NCI-H524 treated with DMSO at 0.1 percent for 48 hours (cell line): ENCODE measurements around the gene NF2.
A peak's percentile ranks its signal among the peaks of the same experiment; 100 is the strongest.

Source experiments
- DNase-seq: peaks from one replicate; lab custom pipeline; 2025; lab: John Stamatoyannopoulos, UW

The NF2 gene

DNA sequence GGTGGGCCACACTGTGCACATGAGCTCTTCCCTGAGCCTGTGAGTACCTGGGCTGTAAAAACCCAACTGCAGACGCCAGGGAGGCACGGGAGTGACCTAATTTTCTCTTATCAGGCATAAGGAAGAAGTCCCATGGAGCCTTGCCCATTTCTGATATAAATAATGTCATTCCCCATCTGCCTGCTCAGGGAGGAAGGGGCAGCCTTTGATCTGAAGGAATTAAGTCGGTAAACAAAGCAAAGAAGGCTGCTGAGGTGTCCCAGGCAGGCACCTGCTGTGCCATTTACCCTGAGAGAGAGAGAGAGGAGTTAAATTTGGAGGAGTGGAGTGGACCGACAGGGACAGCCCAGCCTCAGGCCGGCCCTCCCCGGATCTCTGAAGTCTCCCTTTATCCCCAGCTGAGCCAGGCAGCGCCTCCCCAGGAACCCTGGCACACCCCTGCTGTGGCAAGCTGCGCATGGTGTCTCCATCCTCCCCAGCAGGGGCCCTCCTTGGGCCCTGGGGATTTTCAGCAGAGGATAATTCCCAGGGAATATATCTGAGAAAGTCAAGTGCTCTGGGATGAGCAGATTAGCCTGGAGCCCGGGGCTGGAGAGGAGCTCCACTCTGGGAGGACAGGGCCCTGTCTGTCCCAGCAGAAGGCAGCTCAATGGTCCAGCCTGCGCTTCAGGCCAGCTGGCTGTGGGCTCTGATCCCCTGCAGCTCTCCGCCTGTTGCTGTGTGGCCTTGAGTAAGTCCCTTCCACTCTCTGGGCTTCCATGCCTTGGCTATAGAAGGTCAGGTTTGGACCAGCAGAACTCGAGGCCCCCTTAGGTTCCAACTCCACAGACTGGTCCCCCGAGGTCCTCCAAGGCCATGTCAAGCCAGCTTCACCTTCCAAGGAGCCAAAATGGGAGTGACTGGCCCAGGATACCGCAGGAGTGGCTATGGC lies 98.8 kb downstream of the NF2 start:
- DNase-seq, result peak; percentile 80

DNA sequence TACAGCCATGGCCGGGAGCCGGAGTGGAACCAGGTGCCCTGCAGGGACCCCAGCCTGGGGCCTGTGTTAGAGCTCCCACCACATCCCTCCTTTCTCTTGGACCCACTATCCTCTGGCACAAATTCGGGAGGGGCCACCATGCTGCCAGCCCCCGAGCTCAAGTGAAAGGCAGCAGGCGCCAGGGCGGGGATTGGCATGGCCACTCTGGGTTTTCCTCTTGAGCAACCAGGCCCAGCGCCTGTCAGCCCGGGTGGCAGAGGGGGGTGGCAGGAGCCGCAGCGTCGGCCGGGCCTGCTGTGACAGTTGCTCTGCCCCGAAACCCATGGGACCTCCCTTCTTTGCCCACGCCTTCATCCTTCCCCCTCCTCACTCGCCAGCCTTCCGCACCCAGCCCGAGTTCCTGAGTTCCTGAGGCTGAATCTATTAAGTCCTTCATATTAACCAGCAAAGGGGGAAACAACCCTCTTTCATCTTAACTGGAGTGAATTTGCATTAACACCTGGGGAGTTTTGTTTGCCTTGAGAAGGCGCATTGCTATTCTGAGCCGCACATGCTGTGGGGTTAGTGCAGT lies 99.6 kb downstream of the NF2 start:
- no peak for DNase-seq

DNA sequence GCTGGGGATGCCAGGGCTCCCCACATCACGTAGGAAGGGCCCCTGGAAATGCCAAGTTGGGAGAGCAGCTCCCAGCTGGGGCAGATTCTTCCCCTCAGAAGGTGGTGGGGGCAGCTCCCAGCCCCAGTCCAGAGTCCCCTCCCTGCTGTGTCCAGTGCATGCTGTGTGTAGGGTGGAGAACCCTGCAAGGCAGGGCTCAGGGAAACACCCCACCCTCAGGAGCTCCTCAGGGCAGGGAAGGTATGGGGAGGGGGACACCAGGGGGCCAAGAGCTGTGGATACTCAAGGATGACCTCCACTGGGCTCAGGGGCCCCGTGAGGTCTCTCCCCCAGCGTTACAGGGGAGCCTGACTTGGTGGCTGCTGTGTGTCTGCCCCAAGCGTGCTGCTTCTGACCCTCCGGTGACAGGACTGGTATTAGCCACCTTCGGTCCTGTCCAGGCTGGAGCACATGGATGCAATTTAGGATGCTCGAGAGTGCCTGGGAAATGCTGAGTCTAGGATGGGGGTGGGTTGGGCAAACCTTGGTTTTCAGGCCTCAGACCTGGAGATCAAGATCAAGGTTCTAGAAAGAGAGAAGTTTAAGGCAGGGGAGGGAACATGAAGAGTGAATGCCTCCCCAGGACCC lies 100.2 kb downstream of the NF2 start:
- DNase-seq, result no peak

DNA sequence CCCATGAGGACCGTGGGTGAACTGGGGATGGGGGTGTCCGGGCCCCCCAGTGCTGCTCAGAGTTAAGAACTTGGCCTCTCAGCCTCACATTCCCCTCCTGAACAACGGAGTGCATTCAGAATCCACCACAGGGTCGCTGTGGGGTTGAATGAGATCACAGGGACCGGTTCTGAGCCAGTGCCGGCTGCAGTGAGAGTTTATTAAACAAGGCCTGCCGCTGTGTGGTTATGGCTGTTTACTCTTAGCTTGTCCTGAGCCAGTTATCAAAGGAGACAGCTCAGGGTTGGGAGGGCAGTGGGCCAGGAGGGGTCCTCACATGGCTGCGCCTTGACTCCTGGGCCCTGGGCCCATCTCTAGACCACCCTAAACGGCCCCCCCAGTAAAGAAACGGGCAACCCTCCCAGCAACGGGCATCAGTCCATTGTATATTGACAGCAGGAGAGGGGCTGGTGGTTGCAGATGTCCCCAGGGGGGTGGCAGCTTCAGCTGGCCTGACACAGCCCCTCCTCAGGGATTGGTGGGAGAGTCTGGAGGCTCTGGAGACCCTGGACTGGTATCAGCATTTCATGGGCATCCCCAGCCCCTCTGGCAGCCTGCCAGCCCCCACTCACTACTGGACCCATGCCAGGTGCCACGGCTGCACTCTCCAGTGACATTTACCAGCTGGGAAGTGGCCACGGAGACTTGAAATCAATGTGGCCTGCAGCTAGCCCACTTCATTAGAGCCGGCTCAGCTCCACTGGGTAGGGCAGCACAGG lies 101.3 kb downstream of the NF2 start:
- no peak for DNase-seq

DNA sequence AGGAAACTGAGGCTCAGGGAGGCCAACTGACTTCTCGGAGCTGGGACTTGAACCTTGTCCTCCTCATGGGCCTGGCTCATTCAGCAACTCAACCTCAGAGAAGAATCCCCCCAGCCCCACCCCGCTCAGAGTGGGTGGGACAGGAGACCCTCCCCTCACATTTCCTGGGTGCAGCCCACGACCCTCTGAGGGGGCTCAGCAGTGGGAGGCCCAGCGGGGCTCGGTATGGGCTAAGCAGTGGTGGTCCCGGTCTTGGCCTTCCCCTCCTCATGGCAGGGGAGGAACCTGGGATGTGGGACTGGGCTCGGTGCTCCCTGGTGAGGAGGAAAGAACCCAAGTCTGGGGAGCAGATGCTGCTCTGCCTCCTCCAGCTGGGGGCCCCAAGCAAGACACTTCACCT lies 102.2 kb downstream of the NF2 start:
- DNase-seq, result no peak

DNA sequence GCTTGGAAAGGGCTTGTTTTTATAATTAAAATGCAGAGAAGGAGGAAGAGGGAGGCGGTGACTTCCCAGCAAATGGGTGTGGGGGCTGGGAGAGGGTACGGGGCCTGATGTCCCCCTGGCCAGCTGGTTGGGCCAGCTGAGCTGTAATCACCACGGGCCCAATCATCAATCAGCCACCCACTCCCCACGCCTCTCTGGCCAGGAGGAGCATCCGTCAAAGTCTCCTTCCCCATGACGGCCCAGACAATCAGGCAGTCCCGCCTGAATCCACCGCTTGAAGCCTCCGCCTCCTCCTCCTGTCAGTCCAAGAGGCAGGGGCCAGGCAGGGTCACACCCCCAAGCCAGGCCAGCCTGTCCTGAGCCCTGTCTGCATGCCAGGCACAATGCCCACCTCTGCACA lies 103.1 kb downstream of the NF2 start:
- no peak for DNase-seq

DNA sequence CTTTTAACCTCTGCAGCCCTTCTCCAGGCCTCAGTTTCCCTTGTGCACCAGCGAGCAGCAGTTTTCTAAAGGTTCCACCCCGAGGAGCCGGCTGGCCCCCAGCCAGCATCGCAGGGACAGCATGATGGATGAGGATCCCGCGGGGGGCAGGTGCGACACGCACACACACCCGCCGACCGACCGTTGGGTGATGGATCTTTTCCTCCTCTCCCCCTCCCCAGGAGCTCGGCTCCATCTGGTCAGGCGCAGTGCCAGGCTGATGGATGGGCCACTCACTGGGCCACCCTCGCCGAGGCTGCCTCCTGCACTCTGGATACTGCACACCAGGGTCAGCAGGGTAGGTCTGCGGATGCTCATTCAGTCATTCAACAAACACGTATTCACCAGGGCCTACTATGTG lies 103.6 kb downstream of the NF2 start:
- peak; percentile 21 for DNase-seq

DNA sequence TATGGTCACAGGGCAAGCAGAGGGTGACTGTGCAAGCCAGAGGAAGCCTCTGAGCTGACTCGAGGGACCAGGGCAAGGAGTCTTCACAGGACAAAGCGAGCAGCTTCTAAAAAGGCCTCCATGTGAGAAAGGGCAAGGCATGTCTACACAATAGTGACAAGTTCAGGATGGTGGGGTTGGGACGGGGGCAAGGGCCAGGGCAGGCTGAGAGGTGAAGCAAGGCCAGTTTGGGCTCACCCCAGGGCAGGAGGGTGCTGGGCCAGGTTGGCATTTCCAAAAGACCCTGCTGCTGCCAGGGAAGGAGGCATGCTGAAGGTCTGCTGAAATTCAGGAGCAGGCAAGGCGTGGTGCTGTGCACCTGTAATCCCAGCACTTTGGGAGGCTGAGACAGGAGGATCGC lies 104.0 kb downstream of the NF2 start:
- DNase-seq, result no peak

DNA sequence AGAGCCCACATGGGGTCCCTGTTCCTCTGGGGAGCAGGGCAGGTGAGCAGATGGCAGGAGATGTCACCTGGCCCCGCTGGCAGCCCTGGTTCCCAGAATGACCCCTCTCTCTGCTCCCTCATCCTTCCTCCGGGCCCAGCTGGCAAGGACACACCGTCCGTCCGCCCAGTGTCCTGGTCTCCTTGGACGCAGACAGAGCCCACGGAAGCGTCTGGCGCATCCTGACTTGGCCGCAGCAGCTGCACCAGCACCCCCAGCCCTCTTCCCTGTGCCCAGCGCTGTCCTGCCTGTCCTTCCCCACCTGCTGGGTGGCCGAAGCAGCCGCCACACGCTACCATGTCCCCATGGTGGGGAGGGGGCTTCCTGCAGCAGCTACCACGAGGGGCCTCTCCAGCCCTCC lies 106.8 kb downstream of the NF2 start:
- DNase-seq, result no peak

DNA sequence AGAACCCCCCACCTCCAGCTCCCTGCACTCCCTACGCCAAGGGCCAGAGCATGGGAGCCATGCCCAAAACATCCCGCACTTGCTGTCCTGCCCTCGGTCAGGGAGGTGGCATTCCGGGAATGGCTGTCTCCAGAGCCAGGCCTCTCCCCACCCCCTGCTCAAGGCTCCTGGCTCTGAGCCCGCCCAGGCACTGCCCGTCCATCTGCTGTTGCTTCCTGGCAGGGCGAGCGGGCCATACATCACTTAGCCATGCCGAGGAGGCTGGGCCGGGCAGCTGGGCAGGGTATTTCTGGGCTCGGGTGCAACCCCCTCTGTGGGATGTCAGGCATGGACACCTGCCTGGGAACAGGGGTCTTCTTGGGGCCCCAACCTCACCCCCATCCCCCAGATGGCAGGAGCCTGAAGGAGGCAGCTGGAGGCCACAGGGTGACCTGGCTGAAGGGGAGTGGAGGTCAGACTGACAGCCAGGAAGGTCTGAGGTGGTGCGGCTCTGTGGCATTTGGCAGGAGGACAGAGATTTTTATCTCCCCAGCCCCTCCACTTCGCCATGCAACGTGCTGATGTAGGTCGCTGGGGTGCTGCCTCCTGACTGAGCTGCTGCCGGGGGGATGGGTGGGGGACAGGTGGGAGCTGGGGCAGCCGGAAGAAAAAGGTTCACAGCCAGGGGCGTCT lies 107.6 kb downstream of the NF2 start:
- DNase-seq, result peak; percentile 29

DNA sequence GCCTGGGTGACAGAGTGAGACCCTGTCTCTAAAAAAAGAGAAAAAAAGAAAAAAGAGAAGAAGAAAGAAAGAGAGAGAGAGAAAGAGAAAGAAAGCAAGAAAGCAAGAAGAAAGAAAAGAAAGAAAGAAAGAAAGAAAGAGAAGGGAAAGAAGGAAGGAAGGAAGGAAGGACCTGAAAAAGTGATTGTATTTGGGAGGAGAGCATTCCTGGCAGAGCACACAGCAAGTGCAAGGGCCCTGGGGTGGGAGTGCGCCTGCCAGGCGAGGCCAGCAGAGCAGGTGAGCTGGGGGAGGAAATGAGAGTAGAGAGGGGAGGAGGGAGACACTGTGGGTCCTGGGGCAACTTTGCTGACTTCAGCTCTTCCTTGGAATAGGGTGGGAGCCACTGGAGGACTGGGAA lies 108.7 kb downstream of the NF2 start:
- DNase-seq, result no peak

DNA sequence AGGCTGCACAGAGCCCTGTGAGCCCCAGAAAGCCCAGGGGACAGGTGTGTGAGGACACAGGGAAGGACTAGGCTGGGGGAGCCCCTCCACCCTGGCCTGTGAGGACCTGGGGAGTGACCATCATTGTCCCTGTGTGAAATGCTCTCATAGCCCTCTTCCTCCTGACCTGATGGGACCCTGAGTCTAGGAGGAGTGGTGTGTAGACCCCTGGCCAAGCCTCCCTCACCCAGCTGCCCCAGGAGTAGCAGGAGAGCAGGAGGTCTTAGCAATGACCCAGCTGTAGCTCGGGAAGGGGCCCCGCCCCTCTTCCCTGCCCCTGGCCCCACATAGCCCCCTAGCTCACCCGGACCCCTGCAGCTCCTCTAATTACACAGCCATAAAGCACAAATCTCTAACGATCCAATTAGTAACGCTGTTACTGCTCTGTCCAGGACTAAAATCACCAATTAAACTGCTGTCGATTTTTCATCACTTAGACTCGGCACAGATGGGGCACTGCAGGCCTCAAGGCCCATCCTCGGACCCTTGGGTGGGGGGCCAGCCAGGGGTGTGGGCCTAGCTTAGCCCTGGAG lies 109.8 kb downstream of the NF2 start:
- no peak for DNase-seq

DNA sequence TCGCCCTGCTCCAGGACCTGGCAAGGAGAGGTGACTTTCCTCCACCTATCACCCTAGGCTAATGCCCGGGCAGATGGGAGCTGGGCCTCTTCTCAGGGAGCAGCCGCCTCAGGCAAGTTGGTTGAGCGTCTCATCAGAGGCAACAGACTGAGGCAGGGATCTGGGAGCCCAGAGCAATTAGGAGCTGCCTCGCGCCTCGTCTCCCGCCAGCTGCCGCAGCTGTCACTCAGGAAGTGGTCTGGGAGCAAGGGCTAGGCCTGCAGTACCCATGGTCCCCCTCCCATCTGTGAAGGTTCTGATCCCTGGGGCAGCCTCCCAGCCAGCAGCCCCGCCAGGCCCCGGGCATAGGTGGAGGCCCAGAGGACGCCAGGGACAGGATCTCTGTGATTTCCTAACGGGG lies 111.8 kb downstream of the NF2 start:
- peak; percentile 81 for DNase-seq

DNA sequence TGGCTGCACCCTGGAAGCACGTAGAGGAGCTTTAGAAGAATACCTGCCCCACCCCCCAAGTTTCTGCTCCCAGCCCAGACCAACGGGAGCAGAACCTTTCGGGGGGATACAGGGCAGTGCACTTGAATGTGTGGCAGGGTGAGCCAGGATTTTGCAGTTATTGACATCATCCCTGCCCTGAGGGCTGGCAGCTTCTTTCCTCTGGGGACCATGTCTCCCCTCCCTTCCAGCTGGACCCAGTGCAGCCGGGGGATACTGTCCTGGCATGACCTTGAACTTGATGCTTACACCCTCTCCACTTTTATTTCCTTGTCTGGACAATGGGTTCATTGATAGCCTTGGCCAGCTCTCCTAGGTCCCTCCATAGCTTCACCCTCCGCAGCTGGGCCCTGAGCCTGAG lies 112.3 kb downstream of the NF2 start:
- DNase-seq, result no peak

DNA sequence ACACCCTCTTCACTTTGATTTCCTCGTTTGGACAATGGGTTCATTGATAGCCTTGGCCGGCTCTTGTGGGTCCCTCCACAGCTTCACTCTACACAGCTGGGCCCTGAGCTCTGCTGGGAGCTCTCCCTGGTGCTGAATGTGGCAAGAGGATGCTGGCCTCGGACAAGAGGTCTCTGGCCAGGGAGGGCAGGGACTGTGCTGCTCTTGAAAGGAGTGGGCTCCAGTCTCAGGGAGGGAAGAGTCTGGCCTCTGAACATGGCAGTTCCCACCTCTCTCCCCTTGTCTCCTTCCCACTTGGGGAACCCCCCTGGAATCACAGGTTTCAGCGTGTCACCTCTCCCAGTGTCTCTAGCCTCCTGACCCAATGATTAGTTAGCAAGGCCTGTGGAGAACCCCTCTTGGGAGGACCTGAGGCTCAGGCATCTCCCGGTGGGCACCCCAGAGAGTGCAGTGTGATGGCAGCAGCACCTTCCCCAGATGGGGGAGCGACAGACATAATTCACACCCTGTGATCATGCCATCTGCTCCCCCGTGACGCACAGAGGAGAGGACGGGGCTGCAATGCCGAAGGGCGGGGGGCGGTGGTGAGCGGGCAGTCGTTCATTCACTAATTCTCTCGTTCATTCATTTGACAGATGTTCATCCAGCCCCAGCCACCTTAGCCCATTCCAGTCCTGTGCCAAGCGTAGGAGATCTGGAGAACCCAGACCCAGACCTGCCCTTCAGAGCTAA lies 113.5 kb downstream of the NF2 start:
- peak; percentile 59 for DNase-seq

DNA sequence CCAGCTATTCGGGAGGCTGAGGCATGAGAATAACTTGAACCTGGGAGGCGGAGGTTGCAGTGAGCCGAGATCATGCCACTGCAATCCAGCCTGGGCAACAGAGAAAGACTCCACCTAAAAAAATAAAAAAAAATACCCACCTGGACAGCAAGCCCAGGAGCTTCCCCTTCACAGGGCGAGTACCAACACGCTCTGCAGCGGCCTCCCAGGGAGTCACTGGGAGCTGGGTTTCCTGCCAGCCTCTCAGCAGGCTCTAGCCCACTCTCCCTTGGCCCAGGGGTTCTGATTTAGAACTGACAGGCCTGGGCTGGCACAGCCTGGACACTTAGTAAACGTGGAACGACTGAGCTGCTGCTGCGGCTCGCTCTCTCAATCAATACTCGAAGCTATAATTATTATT lies 114.4 kb downstream of the NF2 start:
- DNase-seq, result no peak

DNA sequence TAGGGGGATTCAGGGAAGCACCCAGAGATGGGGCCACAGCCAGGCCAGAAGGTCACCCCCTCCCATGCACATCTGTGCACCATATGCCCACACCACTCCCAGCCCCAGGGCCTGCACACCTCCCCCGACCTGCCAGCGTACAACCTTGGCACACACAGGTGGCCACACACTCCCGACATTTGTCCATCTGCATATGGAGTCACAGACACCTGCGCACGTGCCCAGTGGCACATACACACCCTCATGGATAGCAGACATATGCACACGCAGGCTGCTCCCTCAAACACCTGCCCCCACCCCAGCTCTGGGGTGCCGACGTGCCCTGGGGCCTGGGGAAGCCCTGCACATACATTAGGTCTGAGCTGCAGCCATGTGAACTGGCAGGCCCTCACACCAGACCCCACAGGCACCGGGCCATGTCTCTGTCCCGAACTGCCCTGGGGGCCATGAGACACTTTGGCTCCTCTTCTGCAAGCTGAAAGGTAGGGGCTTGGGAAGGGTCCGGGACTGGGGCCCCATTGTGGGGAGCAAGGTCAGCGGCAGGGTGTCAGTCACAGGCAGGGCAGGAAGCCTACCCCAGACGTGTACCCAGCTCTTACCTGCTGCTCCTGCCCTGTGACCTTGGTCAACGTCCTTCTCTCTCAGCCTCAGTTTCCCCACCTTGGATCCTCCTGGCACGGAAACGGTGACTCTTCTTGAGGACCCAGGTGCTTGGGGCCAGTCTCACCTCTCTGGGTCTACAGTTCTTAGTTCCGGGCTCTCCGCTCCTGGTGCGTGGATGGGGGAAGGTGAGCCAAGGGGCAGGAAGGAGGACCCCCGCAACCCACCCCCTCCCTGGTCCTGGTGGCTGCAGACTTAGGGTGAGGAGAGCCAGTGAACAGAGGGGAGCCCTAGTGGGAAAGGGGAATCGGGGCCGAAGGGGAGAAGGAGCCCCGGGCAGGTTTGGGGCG lies 115.8 kb downstream of the NF2 start:
- no peak for DNase-seq

DNA sequence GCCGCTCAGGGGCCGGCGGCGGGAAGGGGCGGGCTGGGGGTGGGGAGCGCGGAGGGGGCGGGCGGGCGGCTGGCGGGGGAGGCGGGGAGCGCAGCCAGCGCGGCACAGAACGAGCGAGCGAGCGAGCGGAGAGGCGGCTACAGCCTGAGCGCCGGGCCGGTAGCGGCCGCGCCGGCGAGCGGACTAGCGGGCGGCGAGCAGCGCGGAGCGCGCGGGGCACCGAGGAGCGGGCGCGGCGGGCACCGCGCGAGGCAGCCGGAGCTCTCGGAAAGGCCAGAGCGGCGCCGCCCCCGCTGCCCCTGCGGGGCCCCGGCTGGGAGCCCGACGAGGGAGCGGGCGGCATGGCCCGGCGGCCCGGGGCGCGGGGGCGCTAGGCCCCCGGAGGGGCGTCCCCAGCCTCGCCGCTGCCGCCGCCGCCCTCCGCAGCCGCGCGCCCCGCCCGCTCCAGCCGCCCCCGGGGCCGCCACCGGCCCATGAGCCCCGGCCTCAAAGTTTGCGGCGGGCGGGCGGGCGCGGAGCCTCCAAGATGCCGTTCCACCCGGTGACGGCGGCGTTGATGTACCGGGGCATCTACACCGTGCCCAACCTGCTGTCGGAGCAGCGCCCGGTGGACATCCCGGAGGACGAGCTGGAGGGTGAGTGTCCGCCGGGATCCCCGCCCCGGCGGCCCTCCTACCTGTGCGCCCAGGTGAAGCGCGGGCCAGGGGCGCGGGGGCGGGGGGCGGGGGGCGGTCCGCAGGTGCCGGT lies 116.6 kb downstream of the NF2 start, which contains the start of gene CABP7:
Gene CABP7 (plus strand): TSS at position 105 of the 747 bp plus-strand sequence. CDS start 422 bp downstream, at position 527.
- no peak for DNase-seq

DNA sequence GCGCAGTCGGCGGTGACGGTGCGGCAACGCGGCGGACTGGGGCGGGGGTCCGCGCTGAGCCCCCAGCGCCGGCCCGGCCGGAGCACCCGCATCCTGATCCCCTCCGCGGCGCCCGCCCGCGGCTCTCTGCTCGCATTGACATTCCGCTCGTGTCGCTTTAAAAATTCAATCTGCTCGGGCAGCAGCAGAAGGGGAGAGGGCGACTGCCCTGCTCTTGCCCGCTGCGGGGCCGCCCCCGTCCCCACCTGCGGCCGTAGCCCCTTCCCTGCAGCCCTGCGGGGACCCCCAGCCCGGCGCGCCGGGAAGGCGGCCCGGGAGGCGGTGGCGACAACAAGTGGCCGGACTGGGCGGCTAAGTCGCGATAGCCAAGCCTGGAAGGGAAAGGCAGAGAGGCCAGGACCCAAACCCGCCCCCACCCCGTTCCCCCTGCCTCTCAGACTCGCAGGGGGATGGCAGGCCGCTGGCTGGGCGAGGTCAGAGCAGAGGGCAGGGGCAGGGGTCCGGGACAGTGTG lies 117.4 kb downstream of the NF2 start:
- no peak for DNase-seq
